COLO829 (cell line): Measurements from ENCODE around the gene TMEM53.

ENCODE experiments used
- DNase-seq: peaks from one replicate; pipeline ENCODE4 v3.0.0; 2012; ENCODE audit warnings: low spot score

Gene TMEM53

GRCh38 chr1:44646261-44647110 is 27.8 kb downstream of the TMEM53 start:
- no peak for DNase-seq

GRCh38 chr1:44645476-44646244 is 28.6 kb downstream of the TMEM53 start:
- no peak for DNase-seq

GRCh38 chr1:44644806-44645205 is 29.5 kb downstream of the TMEM53 start:
- DNase-seq = no peak

GRCh38 chr1:44643721-44644334 is 30.5 kb downstream of the TMEM53 start:
- no peak for DNase-seq

GRCh38 chr1:44642925-44643324 is 31.4 kb downstream of the TMEM53 start:
- DNase-seq = no peak

- DNase-seq = no peak
Observed at GRCh38 chr1:44642255-44642654, 32.0 kb downstream of the TMEM53 start.

GRCh38 chr1:44641126-44642102 is 32.9 kb downstream of the TMEM53 start:
- no peak for DNase-seq

GRCh38 chr1:44640200-44640853 is 34.0 kb downstream of the TMEM53 start:
- no peak for DNase-seq

- DNase-seq = no peak
Observed at GRCh38 chr1:44637702-44638411, 36.4 kb downstream of the TMEM53 start.

GRCh38 chr1:44636688-44637598 is 37.3 kb downstream of the TMEM53 start:
- DNase-seq = no peak

- no peak for DNase-seq
Observed at GRCh38 chr1:44636083-44636687, 38.1 kb downstream of the TMEM53 start.

- no peak for DNase-seq
Observed at GRCh38 chr1:44635439-44635838, 38.8 kb downstream of the TMEM53 start.

- DNase-seq = no peak
Observed at GRCh38 chr1:44634606-44635189, 39.6 kb downstream of the TMEM53 start.

- DNase-seq = peak; percentile 27
Observed at GRCh38 chr1:44632598-44632997, 41.7 kb downstream of the TMEM53 start.

GRCh38 chr1:44631647-44632539 is 42.4 kb downstream of the TMEM53 start:
- DNase-seq = peak; percentile 82

GRCh38 chr1:44631333-44631646 is 43.0 kb downstream of the TMEM53 start:
- DNase-seq = no peak

GRCh38 chr1:44630116-44630515 is 44.2 kb downstream of the TMEM53 start:
- DNase-seq = no peak
